ENCODE results near the gene MFF.
"Not testable (repeated sequence)": the region's sequence is repeated elsewhere in the genome, so short reads cannot be mapped to it uniquely, and the experiment has no call there.

MFF gene

GRCh38 chr2:227335713-227336112, 10.7 kb downstream of the MFF start:
- DNase-seq (ENCODE audit: low read depth in 2 of 2): no peak

- DNase-seq (ENCODE audit: low read depth in 2 of 2): no peak
Measured at GRCh38 chr2:227337442-227337841, 12.4 kb downstream of the MFF start.

GRCh38 chr2:227339098-227339599, 14.1 kb downstream of the MFF start:
- DNase-seq (ENCODE audit: low read depth in 2 of 2): no peak

- DNase-seq (ENCODE audit: low read depth in 2 of 2): no peak
Measured at GRCh38 chr2:227340106-227340505, 15.1 kb downstream of the MFF start.

GRCh38 chr2:227341553-227341952, 16.5 kb downstream of the MFF start:
- DNase-seq (ENCODE audit: low read depth in 2 of 2): no peak

- no peak for DNase-seq (ENCODE audit: low read depth in 2 of 2)
Measured at GRCh38 chr2:227344231-227344630, 19.2 kb downstream of the MFF start.

- no peak for DNase-seq (ENCODE audit: low read depth in 2 of 2)
Measured at GRCh38 chr2:227347117-227347516, 22.1 kb downstream of the MFF start.

GRCh38 chr2:227348324-227348723, 23.3 kb downstream of the MFF start:
- DNase-seq (ENCODE audit: low read depth in 2 of 2): no peak

GRCh38 chr2:227349989-227350612, 25.1 kb downstream of the MFF start:
- DNase-seq (ENCODE audit: low read depth in 2 of 2): no peak

GRCh38 chr2:227351639-227352038, 26.6 kb downstream of the MFF start:
- no peak for DNase-seq (ENCODE audit: low read depth in 2 of 2)

GRCh38 chr2:227360351-227360750, 35.3 kb downstream of the MFF start:
- no peak for DNase-seq (ENCODE audit: low read depth in 2 of 2)

GRCh38 chr2:227363756-227364155, 38.7 kb downstream of the MFF start:
- no peak for DNase-seq (ENCODE audit: low read depth in 2 of 2)

GRCh38 chr2:227364585-227365263, 39.7 kb downstream of the MFF start:
- not testable (repeated sequence) for DNase-seq (ENCODE audit: low read depth in 2 of 2)

- no peak for DNase-seq (ENCODE audit: low read depth in 2 of 2)
Measured at GRCh38 chr2:227365833-227366232, 40.8 kb downstream of the MFF start.

- no peak for DNase-seq (ENCODE audit: low read depth in 2 of 2)
Measured at GRCh38 chr2:227366769-227367426, 41.8 kb downstream of the MFF start.

GRCh38 chr2:227367427-227367795, 42.4 kb downstream of the MFF start:
- no peak for DNase-seq (ENCODE audit: low read depth in 2 of 2)

- DNase-seq (ENCODE audit: low read depth in 2 of 2): no peak
Measured at GRCh38 chr2:227368574-227368973, 43.5 kb downstream of the MFF start.

- no peak for DNase-seq (ENCODE audit: low read depth in 2 of 2)
Measured at GRCh38 chr2:227370092-227370491, 45.0 kb downstream of the MFF start.

- no peak for DNase-seq (ENCODE audit: low read depth in 2 of 2)
Measured at GRCh38 chr2:227370791-227371312, 45.8 kb downstream of the MFF start.

- DNase-seq (ENCODE audit: low read depth in 2 of 2): no peak
Measured at GRCh38 chr2:227373389-227373788, 48.3 kb downstream of the MFF start.

- no peak for DNase-seq (ENCODE audit: low read depth in 2 of 2)
Measured at GRCh38 chr2:227374158-227374557, 49.1 kb downstream of the MFF start.

- DNase-seq (ENCODE audit: low read depth in 2 of 2): no peak
Measured at GRCh38 chr2:227376656-227377396, 51.8 kb downstream of the MFF start.
